K562 (cell line): ENCODE results near the gene PHB1. TPM values are rescaled to one million over a fixed set of nuclear protein-coding genes. Genes with fewer than 3 reads are reported as not detected.

ENCODE experiments used
- BRD9 ChIP-seq: fragments of 450-650 bp; IDR thresholded peaks from 2 replicates; pipeline ENCODE4 v1.6.1; 2018; ENCODE audit warnings: low read depth; ENCODE audit not compliant: partially characterized antibody
- DPF2 ChIP-seq: fragments of 450-650 bp; IDR thresholded peaks from 2 replicates; pipeline ENCODE4 v1.6.1; 2016
- FOS ChIP-seq: IDR thresholded peaks from 3 replicates; pipeline ENCODE4 v1.6.1; 2011; ENCODE audit not compliant: insufficient read length; ENCODE audit errors: extremely low read depth
- FOXA3 ChIP-seq, 2 experiments: fragments of 450-650 bp in 1 of 2; sonication (generic) in 1 of 2; formaldehyde crosslinking; IDR thresholded peaks in 1 of 2; conservative IDR thresholded peaks in 1 of 2; 2 replicates each; pipeline versions ENCODE4 v1.4.0 to v1.8.0; 2020 to 2022; ENCODE audit warnings: mild to moderate bottlenecking in 2 of 2, missing genetic modification reagents in 1 of 2
- MYNN ChIP-seq, 2 experiments: sonication (generic); formaldehyde crosslinking in 1 of 2; IDR thresholded peaks; 2 replicates each; pipeline versions ENCODE4 v1.5.0 to v1.6.1; 2016 to 2020; ENCODE audit warnings: antibody characterized with exemption in 1 of 2, missing genetic modification reagents in 1 of 2
- SETDB1 ChIP-seq: IDR thresholded peaks from one replicate; pipeline ENCODE4 v1.6.1; 2012; ENCODE audit warnings: low read length, control low read depth, inconsistent platforms
- XRCC5 ChIP-seq: fragments of 200-400 bp; formaldehyde crosslinking; IDR thresholded peaks from 2 replicates; pipeline ENCODE4 v1.6.1; 2017; ENCODE audit warnings: low read depth, mild to moderate bottlenecking, low read length
- polyA plus RNA-seq, 8 experiments: library from polyadenylated mRNA; depleted of rRNA in 4 of 8; stranded (reverse) in 5 of 8; unstranded in 3 of 8; fragments of >200 nt; fragmentation: Nextera tagmentation in 2 of 8; fragmentation: Illumina TruSeq in 1 of 8; extraction: Ambion mirVana in 2 of 8; extraction: Trizol in 1 of 8; gene quantifications; 2 replicates each; pipeline versions ENCODE4 v1.2.1 to v1.2.3, GENCODE V29; 2011 to 2014; ENCODE audit warnings: inconsistent platforms in 1 of 8, missing spikeins in 1 of 8
- total RNA-seq, 7 experiments: library from RNA; depleted of rRNA in 6 of 7; stranded (reverse); fragments of >200 nt in 6 of 7; fragmentation: Illumina TruSeq in 2 of 7; extraction: Trizol in 2 of 7; gene quantifications; 2 replicates each; pipeline versions ENCODE4 v1.2.1 to v1.2.3, GENCODE V29; 2011 to 2021; ENCODE audit warnings: low replicate concordance in 1 of 7
- TF ChIP-seq, protein P1 (sequence below): fragments of 450-650 bp; IDR thresholded peaks from 2 replicates; pipeline ENCODE4 v1.6.1; 2016
- TF ChIP-seq, protein P2 (sequence below): sonication (generic); formaldehyde crosslinking; IDR thresholded peaks from 2 replicates; pipeline ENCODE4 v1.8.0; 2022; ENCODE audit warnings: mild to moderate bottlenecking, missing genetic modification reagents
- TF ChIP-seq, protein P3 (sequence below): fragments of 450-650 bp; IDR thresholded peaks from 2 replicates; pipeline ENCODE4 v1.6.1; 2017; ENCODE audit warnings: antibody characterized with exemption, mild to moderate bottlenecking
- TF ChIP-seq, protein P4 (sequence below): sonication (generic); IDR thresholded peaks from 2 replicates; pipeline ENCODE4 v1.6.1; 2016
- TF ChIP-seq, protein P5 (sequence below): fragments of 250-450 bp; sonication (Bioruptor Pico); IDR thresholded peaks from 2 replicates; pipeline ENCODE4 v1.4.0; 2020; ENCODE audit warnings: mild to moderate bottlenecking, moderate library complexity
- TF ChIP-seq, protein P6 (sequence below): fragments of 250-450 bp; sonication (Bioruptor Pico); IDR thresholded peaks from 2 replicates; pipeline ENCODE4 v1.8.0; 2021; ENCODE audit warnings: mild to moderate bottlenecking, moderate library complexity

Gene PHB1
- total and polyA plus RNA-seq, 9 of the 15 experiments (the other 6 are each of a cell fraction or from before 2014, with no cell fraction given) = 191 to 818 (median 349) TPM

DNA sequence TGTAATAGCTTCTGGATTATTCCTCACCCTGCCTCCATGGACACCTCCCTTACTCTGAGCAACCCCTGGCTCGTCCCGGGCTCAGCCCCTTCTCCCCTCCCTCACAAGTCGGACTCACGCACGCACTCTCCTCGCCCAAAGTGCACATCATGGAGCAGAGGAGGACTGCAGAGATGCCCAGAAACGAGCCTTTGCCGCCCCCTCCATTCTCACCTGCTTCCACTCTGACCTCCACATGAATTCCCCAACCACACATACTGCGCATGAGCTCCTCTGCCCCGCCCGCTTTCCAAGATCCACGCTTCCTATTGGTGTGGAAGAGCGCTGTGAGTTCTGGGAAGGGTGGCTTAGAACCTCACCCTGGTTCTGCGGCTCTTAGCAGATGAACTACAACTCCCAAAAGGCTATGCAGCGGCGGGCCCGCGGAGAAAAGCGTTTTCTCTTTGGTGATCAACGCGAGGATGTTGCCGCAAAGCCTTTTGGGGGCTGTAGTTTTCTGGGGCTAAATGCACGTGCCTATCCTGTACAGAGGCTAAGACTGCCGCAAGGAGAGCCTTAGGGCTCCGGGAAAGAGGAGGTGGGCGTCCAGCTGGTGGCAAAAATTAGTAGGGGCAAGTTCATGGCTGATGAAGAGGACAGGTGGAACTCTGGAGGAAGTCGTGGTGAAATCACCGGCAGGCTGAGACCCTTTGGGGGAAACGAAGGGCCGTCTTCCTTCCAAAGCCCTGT, at the start of gene PHB1 (continued):
- TF ChIP-seq, protein P1, sequence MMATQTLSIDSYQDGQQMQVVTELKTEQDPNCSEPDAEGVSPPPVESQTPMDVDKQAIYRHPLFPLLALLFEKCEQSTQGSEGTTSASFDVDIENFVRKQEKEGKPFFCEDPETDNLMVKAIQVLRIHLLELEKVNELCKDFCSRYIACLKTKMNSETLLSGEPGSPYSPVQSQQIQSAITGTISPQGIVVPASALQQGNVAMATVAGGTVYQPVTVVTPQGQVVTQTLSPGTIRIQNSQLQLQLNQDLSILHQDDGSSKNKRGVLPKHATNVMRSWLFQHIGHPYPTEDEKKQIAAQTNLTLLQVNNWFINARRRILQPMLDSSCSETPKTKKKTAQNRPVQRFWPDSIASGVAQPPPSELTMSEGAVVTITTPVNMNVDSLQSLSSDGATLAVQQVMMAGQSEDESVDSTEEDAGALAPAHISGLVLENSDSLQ = no peak
- TF ChIP-seq, protein P2, sequence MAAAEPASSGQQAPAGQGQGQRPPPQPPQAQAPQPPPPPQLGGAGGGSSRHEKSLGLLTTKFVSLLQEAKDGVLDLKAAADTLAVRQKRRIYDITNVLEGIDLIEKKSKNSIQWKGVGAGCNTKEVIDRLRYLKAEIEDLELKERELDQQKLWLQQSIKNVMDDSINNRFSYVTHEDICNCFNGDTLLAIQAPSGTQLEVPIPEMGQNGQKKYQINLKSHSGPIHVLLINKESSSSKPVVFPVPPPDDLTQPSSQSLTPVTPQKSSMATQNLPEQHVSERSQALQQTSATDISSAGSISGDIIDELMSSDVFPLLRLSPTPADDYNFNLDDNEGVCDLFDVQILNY (CRISPR knock-in tag) = no peak
- peak; percentile 41; the same call in 1 of the 2 replicates for TF ChIP-seq XRCC5
- TF ChIP-seq MYNN (IDR thresholded peaks at IDR 0.05) = no peak
- no peak for TF ChIP-seq MYNN (CRISPR knock-in tag; IDR thresholded peaks at IDR 0.05)
- TF ChIP-seq FOS = peak; percentile 56
- no peak for TF ChIP-seq SETDB1
- TF ChIP-seq, protein P3, sequence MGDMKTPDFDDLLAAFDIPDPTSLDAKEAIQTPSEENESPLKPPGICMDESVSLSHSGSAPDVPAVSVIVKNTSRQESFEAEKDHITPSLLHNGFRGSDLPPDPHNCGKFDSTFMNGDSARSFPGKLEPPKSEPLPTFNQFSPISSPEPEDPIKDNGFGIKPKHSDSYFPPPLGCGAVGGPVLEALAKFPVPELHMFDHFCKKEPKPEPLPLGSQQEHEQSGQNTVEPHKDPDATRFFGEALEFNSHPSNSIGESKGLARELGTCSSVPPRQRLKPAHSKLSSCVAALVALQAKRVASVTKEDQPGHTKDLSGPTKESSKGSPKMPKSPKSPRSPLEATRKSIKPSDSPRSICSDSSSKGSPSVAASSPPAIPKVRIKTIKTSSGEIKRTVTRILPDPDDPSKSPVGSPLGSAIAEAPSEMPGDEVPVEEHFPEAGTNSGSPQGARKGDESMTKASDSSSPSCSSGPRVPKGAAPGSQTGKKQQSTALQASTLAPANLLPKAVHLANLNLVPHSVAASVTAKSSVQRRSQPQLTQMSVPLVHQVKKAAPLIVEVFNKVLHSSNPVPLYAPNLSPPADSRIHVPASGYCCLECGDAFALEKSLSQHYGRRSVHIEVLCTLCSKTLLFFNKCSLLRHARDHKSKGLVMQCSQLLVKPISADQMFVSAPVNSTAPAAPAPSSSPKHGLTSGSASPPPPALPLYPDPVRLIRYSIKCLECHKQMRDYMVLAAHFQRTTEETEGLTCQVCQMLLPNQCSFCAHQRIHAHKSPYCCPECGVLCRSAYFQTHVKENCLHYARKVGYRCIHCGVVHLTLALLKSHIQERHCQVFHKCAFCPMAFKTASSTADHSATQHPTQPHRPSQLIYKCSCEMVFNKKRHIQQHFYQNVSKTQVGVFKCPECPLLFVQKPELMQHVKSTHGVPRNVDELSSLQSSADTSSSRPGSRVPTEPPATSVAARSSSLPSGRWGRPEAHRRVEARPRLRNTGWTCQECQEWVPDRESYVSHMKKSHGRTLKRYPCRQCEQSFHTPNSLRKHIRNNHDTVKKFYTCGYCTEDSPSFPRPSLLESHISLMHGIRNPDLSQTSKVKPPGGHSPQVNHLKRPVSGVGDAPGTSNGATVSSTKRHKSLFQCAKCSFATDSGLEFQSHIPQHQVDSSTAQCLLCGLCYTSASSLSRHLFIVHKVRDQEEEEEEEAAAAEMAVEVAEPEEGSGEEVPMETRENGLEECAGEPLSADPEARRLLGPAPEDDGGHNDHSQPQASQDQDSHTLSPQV = peak; percentile 91
- TF ChIP-seq, protein P4, sequence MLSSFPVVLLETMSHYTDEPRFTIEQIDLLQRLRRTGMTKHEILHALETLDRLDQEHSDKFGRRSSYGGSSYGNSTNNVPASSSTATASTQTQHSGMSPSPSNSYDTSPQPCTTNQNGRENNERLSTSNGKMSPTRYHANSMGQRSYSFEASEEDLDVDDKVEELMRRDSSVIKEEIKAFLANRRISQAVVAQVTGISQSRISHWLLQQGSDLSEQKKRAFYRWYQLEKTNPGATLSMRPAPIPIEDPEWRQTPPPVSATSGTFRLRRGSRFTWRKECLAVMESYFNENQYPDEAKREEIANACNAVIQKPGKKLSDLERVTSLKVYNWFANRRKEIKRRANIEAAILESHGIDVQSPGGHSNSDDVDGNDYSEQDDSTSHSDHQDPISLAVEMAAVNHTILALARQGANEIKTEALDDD = no peak
- no peak for TF ChIP-seq BRD9
- TF ChIP-seq, protein P5, sequence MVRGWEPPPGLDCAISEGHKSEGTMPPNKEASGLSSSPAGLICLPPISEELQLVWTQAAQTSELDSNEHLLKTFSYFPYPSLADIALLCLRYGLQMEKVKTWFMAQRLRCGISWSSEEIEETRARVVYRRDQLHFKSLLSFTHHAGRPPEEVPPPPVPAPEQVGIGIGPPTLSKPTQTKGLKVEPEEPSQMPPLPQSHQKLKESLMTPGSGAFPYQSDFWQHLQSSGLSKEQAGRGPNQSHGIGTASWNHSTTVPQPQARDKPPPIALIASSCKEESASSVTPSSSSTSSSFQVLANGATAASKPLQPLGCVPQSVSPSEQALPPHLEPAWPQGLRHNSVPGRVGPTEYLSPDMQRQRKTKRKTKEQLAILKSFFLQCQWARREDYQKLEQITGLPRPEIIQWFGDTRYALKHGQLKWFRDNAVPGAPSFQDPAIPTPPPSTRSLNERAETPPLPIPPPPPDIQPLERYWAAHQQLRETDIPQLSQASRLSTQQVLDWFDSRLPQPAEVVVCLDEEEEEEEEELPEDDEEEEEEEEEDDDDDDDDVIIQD (CRISPR knock-in tag) = no peak
- TF ChIP-seq, protein P6, sequence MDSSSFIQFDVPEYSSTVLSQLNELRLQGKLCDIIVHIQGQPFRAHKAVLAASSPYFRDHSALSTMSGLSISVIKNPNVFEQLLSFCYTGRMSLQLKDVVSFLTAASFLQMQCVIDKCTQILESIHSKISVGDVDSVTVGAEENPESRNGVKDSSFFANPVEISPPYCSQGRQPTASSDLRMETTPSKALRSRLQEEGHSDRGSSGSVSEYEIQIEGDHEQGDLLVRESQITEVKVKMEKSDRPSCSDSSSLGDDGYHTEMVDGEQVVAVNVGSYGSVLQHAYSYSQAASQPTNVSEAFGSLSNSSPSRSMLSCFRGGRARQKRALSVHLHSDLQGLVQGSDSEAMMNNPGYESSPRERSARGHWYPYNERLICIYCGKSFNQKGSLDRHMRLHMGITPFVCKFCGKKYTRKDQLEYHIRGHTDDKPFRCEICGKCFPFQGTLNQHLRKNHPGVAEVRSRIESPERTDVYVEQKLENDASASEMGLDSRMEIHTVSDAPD = no peak
- TF ChIP-seq DPF2 = no peak
- no peak for TF ChIP-seq FOXA3 (CRISPR knock-in tag; conservative IDR thresholded peaks at IDR 0.05 in 1 of 2, IDR thresholded peaks at IDR 0.05 in 1 of 2)
